ENCODE measurements around the gene SPTBN5.

SPTBN5 gene

GRCh38 chr15:41811432-41812195, 82.2 kb downstream of the SPTBN5 start:
- Histone ChIP-seq H3K4me3 (ENCODE audit: low read length) (no peak overlapping the region), H3K4me1 (ENCODE audit: low read length) (no peaks in the 10 kb centered on the region), H3K9me3 (ENCODE audit: insufficient read depth, low read length) (no peaks in the 10 kb centered on the region), H2AFZ (ENCODE audit: low read depth, low read length) (no peak overlapping the region), H4K20me1 (ENCODE audit: insufficient read depth, low read length) (no peaks in the 10 kb centered on the region), H3K4me2 (ENCODE audit: low read length) (no peak overlapping the region), H3K27ac (ENCODE audit: low read length) (no peak overlapping the region), H3K27me3 (ENCODE audit: low read depth, low read length) (no peaks in the 10 kb centered on the region), H3K9ac (ENCODE audit: low read length) (no peak overlapping the region), H3K79me2 (ENCODE audit: low read length) (no peaks in the 10 kb centered on the region), H3K36me3 (replicated peaks; ENCODE audit: low read depth, low read length) (peaks cover 6% of the 10 kb centered on the region)
- TF ChIP-seq EZH2phosphoT487 (IDR thresholded peaks at IDR 0.05; ENCODE audit: low read depth) (no peak), CTCF (IDR thresholded peaks at IDR 0.05; ENCODE audit: low read depth, low read length) (peak; percentile 87)

GRCh38 chr15:41810651-41811431, 83.0 kb downstream of the SPTBN5 start:
- Histone ChIP-seq H3K36me3 (replicated peaks; ENCODE audit: low read depth, low read length) (peaks cover 4% of the 10 kb centered on the region), H3K9me3 (ENCODE audit: insufficient read depth, low read length) (no peaks in the 10 kb centered on the region), H2AFZ (ENCODE audit: low read depth, low read length) (no peak overlapping the region), H3K27me3 (ENCODE audit: low read depth, low read length) (no peaks in the 10 kb centered on the region), H4K20me1 (ENCODE audit: insufficient read depth, low read length) (no peaks in the 10 kb centered on the region), H3K4me3 (ENCODE audit: low read length) (no peak overlapping the region), H3K4me2 (ENCODE audit: low read length) (no peak overlapping the region), H3K4me1 (ENCODE audit: low read length) (no peaks in the 10 kb centered on the region), H3K27ac (ENCODE audit: low read length) (no peak overlapping the region), H3K79me2 (ENCODE audit: low read length) (no peaks in the 10 kb centered on the region), H3K9ac (ENCODE audit: low read length) (no peak overlapping the region)
- no peak for TF ChIP-seq EZH2phosphoT487 (IDR thresholded peaks at IDR 0.05; ENCODE audit: low read depth)
- TF ChIP-seq CTCF (IDR thresholded peaks at IDR 0.05; ENCODE audit: low read depth, low read length) = no peak

GRCh38 chr15:41809526-41810220, 84.2 kb downstream of the SPTBN5 start:
- Histone ChIP-seq H3K9ac (ENCODE audit: low read length) (no peak overlapping the region), H3K4me3 (ENCODE audit: low read length) (no peak overlapping the region), H3K79me2 (ENCODE audit: low read length) (no peaks in the 10 kb centered on the region), H3K4me2 (ENCODE audit: low read length) (no peak overlapping the region), H3K36me3 (replicated peaks; ENCODE audit: low read depth, low read length) (no peaks in the 10 kb centered on the region), H3K4me1 (ENCODE audit: low read length) (no peaks in the 10 kb centered on the region), H3K9me3 (ENCODE audit: insufficient read depth, low read length) (no peaks in the 10 kb centered on the region), H3K27me3 (ENCODE audit: low read depth, low read length) (no peaks in the 10 kb centered on the region), H2AFZ (ENCODE audit: low read depth, low read length) (no peak overlapping the region), H4K20me1 (ENCODE audit: insufficient read depth, low read length) (no peaks in the 10 kb centered on the region), H3K27ac (ENCODE audit: low read length) (no peak overlapping the region)
- TF ChIP-seq EZH2phosphoT487 (IDR thresholded peaks at IDR 0.05; ENCODE audit: low read depth) (no peak), CTCF (IDR thresholded peaks at IDR 0.05; ENCODE audit: low read depth, low read length) (no peak)

GRCh38 chr15:41809121-41809520, 84.7 kb downstream of the SPTBN5 start:
- Histone ChIP-seq H3K27ac (ENCODE audit: low read length) (no peak overlapping the region), H3K36me3 (replicated peaks; ENCODE audit: low read depth, low read length) (no peaks in the 10 kb centered on the region), H3K9ac (ENCODE audit: low read length) (no peak overlapping the region), H2AFZ (ENCODE audit: low read depth, low read length) (no peak overlapping the region), H3K27me3 (ENCODE audit: low read depth, low read length) (no peaks in the 10 kb centered on the region), H3K4me1 (ENCODE audit: low read length) (no peaks in the 10 kb centered on the region), H3K79me2 (ENCODE audit: low read length) (no peaks in the 10 kb centered on the region), H3K4me3 (ENCODE audit: low read length) (no peak overlapping the region), H3K9me3 (ENCODE audit: insufficient read depth, low read length) (no peaks in the 10 kb centered on the region), H3K4me2 (ENCODE audit: low read length) (no peak overlapping the region), H4K20me1 (ENCODE audit: insufficient read depth, low read length) (no peaks in the 10 kb centered on the region)
- TF ChIP-seq EZH2phosphoT487 (IDR thresholded peaks at IDR 0.05; ENCODE audit: low read depth) (no peak), CTCF (IDR thresholded peaks at IDR 0.05; ENCODE audit: low read depth, low read length) (no peak)
